ENCODE results near the gene BAIAP2. TPM values are rescaled to one million over a fixed set of nuclear protein-coding genes. Genes with fewer than 3 reads are reported as not detected.

BAIAP2 gene
- total and polyA plus RNA-seq, 8 donors = 21.1 to 263 (median 56.3) TPM

GRCh38 chr17:81002013-81002384, 33.0 kb upstream of the BAIAP2 start:
- WGBS, 5 donors = 67 to 81% (median 71%) methylated on average over 5 to 10 of the region's 10 CpGs
- Histone ChIP-seq H3K27me3 (peaks cover 6 to 45% (median 35%) of the 10 kb centered on the region in 3 donors), H3K4me3 (no peak overlapping the region), H3K9me3 (no peaks in the 10 kb centered on the region), H3K36me3 (peaks cover 30 to 38% (median 34%) of the 10 kb centered on the region in 4 donors), H3K27ac (no peak overlapping the region), H3K4me1 (peaks cover 13 to 46% (median 42%) of the 10 kb centered on the region in 4 donors)
- intact Hi-C loops (cut with DNase I; ENCODE audit: low total_unique reads) = no loop called here
- TF ChIP-seq POLR2AphosphoS5 (IDR thresholded peaks at IDR 0.05) (no peak), EP300 (IDR thresholded peaks at IDR 0.05) (no peak), POLR2A (IDR thresholded peaks at IDR 0.05) (no peak), CTCF (IDR thresholded peaks at IDR 0.05) (no peak)
- no peak for DNase-seq

GRCh38 chr17:81002409-81003361, 32.3 kb upstream of the BAIAP2 start:
- intact Hi-C loops (cut with DNase I; ENCODE audit: low total_unique reads) = no loop called here
- Histone ChIP-seq H3K4me3 (no peak overlapping the region), H3K36me3 (peaks cover 23 to 31% (median 27%) of the 10 kb centered on the region in 4 donors), H3K27me3 (peaks cover 6 to 45% (median 35%) of the 10 kb centered on the region in 3 donors), H3K9me3 (no peaks in the 10 kb centered on the region), H3K27ac (no peak overlapping the region), H3K4me1 (peaks cover 13 to 46% (median 42%) of the 10 kb centered on the region in 4 donors)
- peak; percentile 72 to 85 for DNase-seq
- no peak for TF ChIP-seq EP300 (IDR thresholded peaks at IDR 0.05)
- TF ChIP-seq POLR2AphosphoS5 (IDR thresholded peaks at IDR 0.05) = peak in 1 of 3 donors; percentile 38
- TF ChIP-seq CTCF (IDR thresholded peaks at IDR 0.05) = no peak
- no peak for TF ChIP-seq POLR2A (IDR thresholded peaks at IDR 0.05)
- WGBS, 5 donors = 43 to 50% (median 47%) methylated on average over 21 of the region's 21 CpGs

- H3K4me3 ChIP-seq = peak overlapping the region; percentile 26 to 39 (median 31)
- intact Hi-C loops (cut with DNase I; ENCODE audit: low total_unique reads) = no loop called here
These were observed 31.1 kb upstream of the BAIAP2 start for GRCh38 chr17:81003711-81004475.

More at GRCh38 chr17:81003711-81004475, 31.1 kb upstream of the BAIAP2 start:
- Histone ChIP-seq H3K36me3 (peaks cover 11 to 19% (median 15%) of the 10 kb centered on the region in 4 donors), H3K27ac (no peak overlapping the region), H3K4me1 (peaks cover 13 to 46% (median 42%) of the 10 kb centered on the region in 4 donors), H3K9me3 (no peaks in the 10 kb centered on the region), H3K27me3 (peaks cover 6 to 45% (median 35%) of the 10 kb centered on the region in 3 donors)
- 5 to 17% (median 5%) methylated on average over 11 to 72 of the region's 72 CpGs for WGBS, 5 donors
- TF ChIP-seq POLR2A (IDR thresholded peaks at IDR 0.05) (no peak), POLR2AphosphoS5 (IDR thresholded peaks at IDR 0.05) (no peak), EP300 (IDR thresholded peaks at IDR 0.05) (no peak), CTCF (IDR thresholded peaks at IDR 0.05) (no peak)
- DNase-seq = peak in 1 of 2 donors; percentile 70
